Measurements from ENCODE around the gene CARD11.

CARD11 gene

GRCh38 chr7:2928613-2929311 lies 114.9 kb downstream of the CARD11 start:
- no peak for TF ChIP-seq CTCF (IDR thresholded peaks at IDR 0.05; ENCODE audit: low read depth, low read length)
- no peak for DNase-seq (ENCODE audit: extremely low read depth, low read depth)

GRCh38 chr7:2928256-2928612 lies 115.4 kb downstream of the CARD11 start:
- no peak for DNase-seq (ENCODE audit: extremely low read depth, low read depth)
- no peak for TF ChIP-seq CTCF (IDR thresholded peaks at IDR 0.05; ENCODE audit: low read depth, low read length)

GRCh38 chr7:2927592-2927991 lies 116.1 kb downstream of the CARD11 start:
- DNase-seq (ENCODE audit: extremely low read depth, low read depth), result no peak
- no peak for TF ChIP-seq CTCF (IDR thresholded peaks at IDR 0.05; ENCODE audit: low read depth, low read length)

- no peak for TF ChIP-seq CTCF (IDR thresholded peaks at IDR 0.05; ENCODE audit: low read depth, low read length)
- no peak for DNase-seq (ENCODE audit: extremely low read depth, low read depth)
Measured at GRCh38 chr7:2926896-2927405, 116.7 kb downstream of the CARD11 start.

GRCh38 chr7:2926120-2926895 lies 117.4 kb downstream of the CARD11 start:
- DNase-seq (ENCODE audit: extremely low read depth, low read depth), result no peak
- no peak for TF ChIP-seq CTCF (IDR thresholded peaks at IDR 0.05; ENCODE audit: low read depth, low read length)

- DNase-seq (ENCODE audit: extremely low read depth, low read depth), result no peak
- no peak for TF ChIP-seq CTCF (IDR thresholded peaks at IDR 0.05; ENCODE audit: low read depth, low read length)
Measured at GRCh38 chr7:2924866-2925840, 118.5 kb downstream of the CARD11 start.

All from AG09319 (cell line).